Stimulated activated CD4-positive, alpha-beta T cell treated with anti-CD3 and anti-CD28 coated beads, Interleukin-12 subunit alpha, Interleukin-12 subunit beta, amount 100 ng/mL, for 48 hours (primary cell): ENCODE results near the gene HDAC6.
"Not testable (repeated sequence)": the region's sequence is repeated elsewhere in the genome, so short reads cannot be mapped to it uniquely, and the experiment has no call there.

Experiments
- DNase-seq, 3 donors: peaks; one replicate each; pipeline ENCODE4 v3.0.0-alpha.2; 2020; ENCODE audit warnings: low read depth in 2 of 3, low spot score in 1 of 3

Gene HDAC6

GRCh38 chrX:48789366-48790220 lies 12.3 kb upstream of the HDAC6 start:
- no peak for DNase-seq

- DNase-seq, result no peak
Observed at GRCh38 chrX:48790477-48790876, 11.4 kb upstream of the HDAC6 start.

- no peak for DNase-seq
Observed at GRCh38 chrX:48791063-48791820, 10.6 kb upstream of the HDAC6 start.

GRCh38 chrX:48792219-48792618 lies 9.6 kb upstream of the HDAC6 start:
- no peak for DNase-seq

GRCh38 chrX:48793935-48794334 lies 7.9 kb upstream of the HDAC6 start:
- no peak for DNase-seq

- DNase-seq, result no peak
Observed at GRCh38 chrX:48794340-48794910, 7.4 kb upstream of the HDAC6 start.

GRCh38 chrX:48794911-48795515 lies 6.9 kb upstream of the HDAC6 start:
- no peak for DNase-seq

GRCh38 chrX:48798318-48798717 lies 3.5 kb upstream of the HDAC6 start:
- no peak for DNase-seq

- no peak for DNase-seq
Observed at GRCh38 chrX:48800574-48801279, 1.1 kb upstream of the HDAC6 start.

- DNase-seq, result peak; percentile 55 to 60 (median 57)
Observed at GRCh38 chrX:48802089-48802904, 430 bp downstream of the HDAC6 start.

- DNase-seq, result no peak
Observed at GRCh38 chrX:48802905-48803200, 986 bp downstream of the HDAC6 start.

- DNase-seq, result no peak
Observed at GRCh38 chrX:48806081-48806480, 4.2 kb downstream of the HDAC6 start.

- no peak for DNase-seq
Observed at GRCh38 chrX:48813644-48814043, 11.8 kb downstream of the HDAC6 start.

GRCh38 chrX:48814722-48815121 lies 12.9 kb downstream of the HDAC6 start:
- no peak for DNase-seq

- DNase-seq, result no peak
Observed at GRCh38 chrX:48815266-48815665, 13.4 kb downstream of the HDAC6 start.

GRCh38 chrX:48816014-48816810 lies 14.3 kb downstream of the HDAC6 start:
- DNase-seq, result no peak

- DNase-seq, result no peak
Observed at GRCh38 chrX:48818098-48818497, 16.2 kb downstream of the HDAC6 start.

GRCh38 chrX:48818866-48819265 lies 17.0 kb downstream of the HDAC6 start:
- DNase-seq, result no peak

GRCh38 chrX:48819394-48819793 lies 17.5 kb downstream of the HDAC6 start:
- not testable (repeated sequence) for DNase-seq

GRCh38 chrX:48823053-48823452 lies 21.2 kb downstream of the HDAC6 start:
- DNase-seq, result no peak
